ENCODE data around the gene IER5L.
"Not testable (repeated sequence)": the region's sequence is repeated elsewhere in the genome, so short reads cannot be mapped to it uniquely, and the experiment has no call there.

The IER5L gene

GRCh38 chr9:129178568-129179382 is 714 bp upstream of the IER5L start:
- no peak for DNase-seq

- no peak for DNase-seq
Observed at GRCh38 chr9:129177443-129177790, 644 bp downstream of the IER5L start.

GRCh38 chr9:129176701-129177442 is 1.2 kb downstream of the IER5L start:
- DNase-seq = no peak

- DNase-seq = peak; percentile 73
Observed at GRCh38 chr9:129175825-129176633, 2.0 kb downstream of the IER5L start.

GRCh38 chr9:129175515-129175824 is 2.6 kb downstream of the IER5L start:
- no peak for DNase-seq

- DNase-seq = no peak
Observed at GRCh38 chr9:129174724-129175514, 3.1 kb downstream of the IER5L start.

- peak; percentile 81 for DNase-seq
Observed at GRCh38 chr9:129174102-129174723, 3.8 kb downstream of the IER5L start.

GRCh38 chr9:129173296-129174101 is 4.6 kb downstream of the IER5L start:
- DNase-seq = no peak

GRCh38 chr9:129172816-129173215 is 5.2 kb downstream of the IER5L start:
- no peak for DNase-seq

GRCh38 chr9:129171993-129172751 is 5.9 kb downstream of the IER5L start:
- no peak for DNase-seq

- DNase-seq = no peak
Observed at GRCh38 chr9:129170229-129170628, 7.8 kb downstream of the IER5L start.

- no peak for DNase-seq
Observed at GRCh38 chr9:129166623-129167557, 11.2 kb downstream of the IER5L start.

- DNase-seq = no peak
Observed at GRCh38 chr9:129165198-129165597, 12.9 kb downstream of the IER5L start.

GRCh38 chr9:129164246-129164930 is 13.7 kb downstream of the IER5L start:
- no peak for DNase-seq

GRCh38 chr9:129163753-129164152 is 14.3 kb downstream of the IER5L start:
- no peak for DNase-seq

- DNase-seq = not testable (repeated sequence)
Observed at GRCh38 chr9:129163198-129163670, 14.8 kb downstream of the IER5L start.

GRCh38 chr9:129162497-129163197 is 15.4 kb downstream of the IER5L start:
- no peak for DNase-seq

GRCh38 chr9:129161534-129161837 is 16.6 kb downstream of the IER5L start:
- DNase-seq = no peak
